HUES64 (cell line): Measurements from ENCODE around the gene NXPE2. TPM values are rescaled to one million over a fixed set of nuclear protein-coding genes. Genes with fewer than 3 reads are reported as not detected.
"Not testable (repeated sequence)": the region's sequence is repeated elsewhere in the genome, so short reads cannot be mapped to it uniquely, and the experiment has no call there.

Experiments used
- H3K27ac ChIP-seq: 2 replicates; pipeline ENCODE4 v1.7.0; 2013; ENCODE audit warnings: low read depth, low read length, inconsistent platforms
- H3K27me3 ChIP-seq: 2 replicates; pipeline ENCODE4 v1.6.1; 2013; ENCODE audit warnings: mild to moderate bottlenecking, low read length; ENCODE audit not compliant: insufficient read depth
- H3K36me3 ChIP-seq: 2 replicates; pipeline ENCODE4 v1.6.1; 2013; ENCODE audit warnings: mild to moderate bottlenecking, low read length; ENCODE audit not compliant: insufficient read depth
- H3K4me1 ChIP-seq: 2 replicates; pipeline ENCODE4 v1.6.1; 2013; ENCODE audit warnings: mild to moderate bottlenecking, low read length, moderate library complexity; ENCODE audit not compliant: insufficient read depth
- H3K4me3 ChIP-seq: 2 replicates; pipeline ENCODE4 v1.5.1; 2013; ENCODE audit warnings: mild to moderate bottlenecking, low read length, moderate library complexity
- H3K9ac ChIP-seq: 2 replicates; pipeline ENCODE4 v1.6.1; 2013; ENCODE audit warnings: mild to moderate bottlenecking, low read depth, low read length
- H3K9me3 ChIP-seq: 2 replicates; pipeline ENCODE4 v1.6.1; 2013; ENCODE audit warnings: low read depth, low read length; ENCODE audit not compliant: insufficient read depth
- WGBS: fragments of 150-250, 120-280 bp; methylation state at CpG from one replicate; pipeline ENCODE4 v1.1.7; 2013; ENCODE audit warnings: missing lambda C conversion rate; 5-methylcytosine and 5-hydroxymethylcytosine counted together
- polyA plus RNA-seq, 2 experiments: library from polyadenylated mRNA; stranded (reverse); fragments of 50-300 nt; gene quantifications; one replicate each; pipeline ENCODE4 v1.2.3, GENCODE V29; 2013

The NXPE2 gene
- polyA plus RNA-seq (2013, experiment 1 of 2), result not detected
- not detected for polyA plus RNA-seq (2013, experiment 2 of 2)

DNA sequence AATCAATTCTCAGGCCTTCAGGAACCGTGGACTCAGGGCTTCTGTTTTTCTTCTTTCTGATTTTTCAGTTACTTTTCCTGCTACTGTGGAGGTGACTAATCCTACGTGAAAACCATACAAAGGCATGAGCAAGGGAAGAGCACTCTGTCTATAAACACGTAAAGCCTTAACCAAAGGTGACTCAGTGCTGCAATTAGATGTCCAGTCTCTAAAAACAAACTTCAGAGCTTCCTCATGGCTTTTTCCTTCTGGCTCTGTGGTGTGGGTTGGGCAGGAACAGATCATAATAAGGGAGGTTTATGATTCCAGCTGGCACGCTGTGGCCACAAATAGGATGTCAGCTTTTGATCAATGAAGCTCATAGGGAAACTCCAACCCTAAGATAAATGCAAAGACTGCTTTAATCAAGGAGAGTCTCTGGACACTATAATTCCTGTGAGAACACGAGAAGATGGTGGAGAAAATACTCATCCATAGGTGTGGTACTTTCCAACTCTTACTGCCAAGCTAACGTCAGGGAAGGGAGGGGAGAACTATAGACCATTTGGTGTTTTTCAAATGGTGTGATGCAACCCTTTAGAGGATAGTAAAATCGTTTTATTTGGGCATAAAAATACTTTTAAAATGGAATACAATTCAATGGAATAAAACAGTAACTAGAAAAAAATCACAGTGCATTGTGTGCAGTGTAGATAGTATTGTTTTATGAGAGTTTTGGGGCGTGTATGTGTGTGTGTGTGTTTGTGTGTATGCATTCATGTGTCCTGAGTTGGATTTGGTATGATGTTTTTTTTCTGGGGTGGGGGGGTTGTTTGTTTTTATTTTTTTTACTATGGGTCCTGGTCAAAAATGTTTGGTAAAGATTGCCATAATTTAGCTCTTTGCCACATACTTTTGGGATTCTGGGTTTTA is at the start of gene NXPE2:
Gene NXPE2 (plus strand): TSS at position 403 of the 912 bp plus-strand sequence. CDS start 49 bp downstream, at position 452.
- Histone ChIP-seq H3K36me3 (no peaks in the 10 kb centered on the region), H3K9me3 (peaks cover 29% of the 10 kb centered on the region), H3K27ac (no peak within 1 kb of the TSS), H3K27me3 (no peaks in the 10 kb centered on the region), H3K4me1 (no peaks in the 10 kb centered on the region), H3K9ac (no peak within 1 kb of the TSS), H3K4me3 (no peak within 1 kb of the TSS)
- 94% methylated on average over 8 of the region's 8 CpGs for WGBS

GRCh38 chr11:114631445-114631965 is 46.8 kb upstream of the NXPE2 start:
- not testable (repeated sequence) for H3K9ac ChIP-seq, H3K27me3 ChIP-seq, H3K4me3 ChIP-seq, H3K9me3 ChIP-seq, H3K27ac ChIP-seq, H3K4me1 ChIP-seq, H3K36me3 ChIP-seq
- 92% methylated on average over 10 of the region's 13 CpGs for WGBS

GRCh38 chr11:114639440-114639839 is 38.9 kb upstream of the NXPE2 start:
- H3K4me1 ChIP-seq, H3K27me3 ChIP-seq, H3K4me3 ChIP-seq, H3K27ac ChIP-seq, H3K9me3 ChIP-seq, H3K9ac ChIP-seq, H3K36me3 ChIP-seq: not testable (repeated sequence)
- WGBS, result 97% methylated on average over 5 of the region's 6 CpGs

DNA sequence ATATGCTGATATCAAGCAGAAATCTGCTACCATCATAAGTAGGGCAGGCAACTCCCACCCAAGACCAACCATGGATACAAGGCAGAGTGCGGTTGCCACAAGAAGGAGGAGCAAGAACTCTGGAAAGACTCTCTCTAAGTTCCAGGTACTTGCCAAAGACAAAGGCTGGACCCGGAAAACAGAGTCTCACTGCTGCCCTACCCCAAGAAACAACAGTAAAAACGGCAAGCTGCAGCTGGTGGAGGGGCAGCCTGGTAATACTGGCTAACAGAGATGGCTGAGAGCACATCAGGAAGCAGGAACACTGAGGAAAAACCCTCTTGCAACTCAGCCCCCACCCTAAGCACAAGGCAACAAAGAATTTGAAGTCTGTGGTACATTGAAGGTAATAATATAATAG is 27.7 kb upstream of the NXPE2 start:
- Histone ChIP-seq H3K27me3 (no peaks in the 10 kb centered on the region), H3K27ac (no peak overlapping the region)
- WGBS, result 77% methylated on average over 3 of the region's 3 CpGs

DNA sequence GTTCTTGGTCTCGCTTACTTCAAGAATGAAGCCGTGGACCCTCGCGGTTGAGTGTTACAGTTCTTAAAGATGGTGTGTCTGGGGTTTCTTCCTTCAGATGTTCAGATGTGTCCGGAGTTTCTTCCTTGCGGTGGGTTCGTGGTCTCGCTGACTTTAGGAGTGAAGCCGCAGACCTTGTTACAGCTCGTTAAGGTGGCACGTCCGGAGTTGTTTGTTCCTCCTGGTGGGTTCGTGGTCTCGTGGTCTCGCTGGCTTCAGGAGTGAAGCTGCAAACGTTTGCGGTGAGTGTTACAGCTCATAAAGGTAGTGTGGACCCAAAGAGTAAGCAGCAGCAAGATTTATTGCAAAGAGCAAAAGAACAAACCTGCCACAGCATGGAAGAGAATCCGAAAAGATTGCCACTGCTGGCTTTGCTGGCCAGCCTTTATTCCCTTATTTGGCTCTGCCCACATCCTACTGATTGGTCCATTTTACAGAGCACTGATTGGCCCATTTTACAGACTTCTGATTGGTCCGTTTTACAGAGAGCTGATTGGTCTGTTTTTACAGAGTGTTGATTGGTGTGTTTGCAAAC is 27.1 kb upstream of the NXPE2 start:
- Histone ChIP-seq H3K36me3 (no peaks in the 10 kb centered on the region), H3K4me3 (no peak overlapping the region), H3K27ac (no peak overlapping the region), H3K9ac (no peak overlapping the region), H3K9me3 (no peaks in the 10 kb centered on the region), H3K27me3 (no peaks in the 10 kb centered on the region), H3K4me1 (no peaks in the 10 kb centered on the region)
- 96% methylated on average over 19 of the region's 19 CpGs for WGBS

More for the DNA sequence above, 27.7 kb upstream of the NXPE2 start:
- Histone ChIP-seq H3K36me3 (no peaks in the 10 kb centered on the region), H3K4me1 (no peaks in the 10 kb centered on the region), H3K9me3 (no peaks in the 10 kb centered on the region), H3K4me3 (no peak overlapping the region), H3K9ac (no peak overlapping the region)

GRCh38 chr11:114653148-114653547 is 25.2 kb upstream of the NXPE2 start:
- H3K9me3 ChIP-seq, result no peaks in the 10 kb centered on the region
- no peaks in the 10 kb centered on the region for H3K36me3 ChIP-seq
- H3K4me1 ChIP-seq, result no peaks in the 10 kb centered on the region
- WGBS, result 92% methylated on average over 2 of the region's 2 CpGs
- no peak overlapping the region for H3K9ac ChIP-seq
- H3K27me3 ChIP-seq, result no peaks in the 10 kb centered on the region
- H3K27ac ChIP-seq, result no peak overlapping the region
- no peak overlapping the region for H3K4me3 ChIP-seq

DNA sequence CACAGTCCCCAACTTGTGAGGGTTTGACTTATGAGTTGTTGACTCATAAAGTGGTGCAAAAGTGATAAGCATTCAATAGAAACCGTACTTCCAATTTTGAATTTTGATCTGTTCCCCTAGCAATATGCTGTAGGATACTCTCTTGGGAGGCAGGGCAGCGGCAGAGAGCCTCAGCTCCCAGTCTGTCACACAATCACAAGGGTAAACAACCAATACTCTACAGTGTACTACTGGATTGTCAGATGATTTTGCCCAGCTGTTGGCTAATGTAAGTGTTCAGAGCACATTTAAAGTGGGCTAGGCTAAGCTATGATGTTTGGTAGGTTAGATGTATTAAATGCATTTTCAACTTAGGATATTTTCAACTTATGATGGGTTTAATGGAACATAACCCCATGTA is 13.7 kb upstream of the NXPE2 start:
- no peaks in the 10 kb centered on the region for H3K36me3 ChIP-seq
- no peaks in the 10 kb centered on the region for H3K9me3 ChIP-seq
- 98% methylated on average over 2 of the region's 2 CpGs for WGBS
- H3K4me1 ChIP-seq, result no peaks in the 10 kb centered on the region
- no peaks in the 10 kb centered on the region for H3K27me3 ChIP-seq
- no peak overlapping the region for H3K27ac ChIP-seq
- H3K9ac ChIP-seq, result no peak overlapping the region
- no peak overlapping the region for H3K4me3 ChIP-seq

GRCh38 chr11:114666760-114667159 is 11.6 kb upstream of the NXPE2 start:
- H3K36me3 ChIP-seq, result no peaks in the 10 kb centered on the region
- no peak overlapping the region for H3K27ac ChIP-seq
- WGBS, result 88% methylated on average over 2 of the region's 2 CpGs

DNA sequence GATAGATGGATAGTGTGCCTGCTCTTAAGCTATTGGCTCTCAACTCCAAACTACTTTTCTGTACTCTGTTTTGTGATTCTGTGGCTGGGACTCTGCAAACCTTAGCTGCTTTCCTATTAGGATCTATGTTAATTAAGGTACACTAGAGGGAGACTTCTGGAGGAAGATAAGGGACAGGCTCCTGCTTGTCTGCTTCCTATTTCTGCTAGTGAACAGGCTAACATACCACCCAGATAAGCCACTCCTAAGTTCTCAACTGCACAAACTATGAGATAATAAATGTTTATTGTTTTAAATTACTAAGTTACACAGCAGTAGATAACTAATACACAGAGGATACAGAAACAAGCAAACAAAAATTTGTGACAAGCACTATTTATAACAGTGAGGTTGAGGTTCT is 10.2 kb upstream of the NXPE2 start:
- H3K27me3 ChIP-seq, result no peaks in the 10 kb centered on the region
- H3K4me3 ChIP-seq, result no peak overlapping the region
- no peaks in the 10 kb centered on the region for H3K36me3 ChIP-seq
- no peak overlapping the region for H3K9ac ChIP-seq
- H3K27ac ChIP-seq, result no peak overlapping the region
- no peaks in the 10 kb centered on the region for H3K4me1 ChIP-seq
- H3K9me3 ChIP-seq, result peaks cover 3% of the 10 kb centered on the region; the same call in 1 of the 2 replicates

More at GRCh38 chr11:114666760-114667159, 11.6 kb upstream of the NXPE2 start:
- Histone ChIP-seq H3K4me1 (no peaks in the 10 kb centered on the region), H3K27me3 (no peaks in the 10 kb centered on the region), H3K4me3 (no peak overlapping the region), H3K9ac (no peak overlapping the region), H3K9me3 (no peaks in the 10 kb centered on the region)

GRCh38 chr11:114673661-114674060 is 4.7 kb upstream of the NXPE2 start:
- Histone ChIP-seq H3K4me1 (no peaks in the 10 kb centered on the region), H3K4me3 (no peak overlapping the region), H3K27me3 (no peaks in the 10 kb centered on the region), H3K36me3 (no peaks in the 10 kb centered on the region), H3K9ac (no peak overlapping the region), H3K9me3 (peaks cover 3% of the 10 kb centered on the region; the same call in 1 of the 2 replicates), H3K27ac (no peak overlapping the region)

- WGBS, result 93% methylated on average over 4 of the region's 4 CpGs
- no peak overlapping the region for H3K9ac ChIP-seq
- no peaks in the 10 kb centered on the region for H3K36me3 ChIP-seq
- no peak overlapping the region for H3K4me3 ChIP-seq
- no peaks in the 10 kb centered on the region for H3K27me3 ChIP-seq
- H3K4me1 ChIP-seq, result no peaks in the 10 kb centered on the region
- H3K9me3 ChIP-seq, result peaks cover 38% of the 10 kb centered on the region
- H3K27ac ChIP-seq, result no peak overlapping the region
These were observed 1.2 kb downstream of the NXPE2 start for GRCh38 chr11:114679505-114679904.
